Activated CD8-positive, alpha-beta memory T cell treated with anti-CD3 and anti-CD28 coated beads for 1 hour (primary cell): ENCODE data around the gene CLEC9A.
"Not testable (repeated sequence)": the region's sequence is repeated elsewhere in the genome, so short reads cannot be mapped to it uniquely, and the experiment has no call there.

Experiments used
- DNase-seq, 2 donors: peaks; one replicate each; pipeline ENCODE4 v3.0.0-alpha.2; 2020; ENCODE audit warnings: low read depth in 1 of 2; ENCODE audit errors: extremely low read depth in 1 of 2

The CLEC9A gene

GRCh38 chr12:10030446-10030845 lies at the start of gene CLEC9A:
TSS of gene CLEC9A (plus strand) at chr12:10030682. CDS start at chr12:10052688, 22,006 bp downstream.
- DNase-seq = no peak

- no peak for DNase-seq
Observed at GRCh38 chr12:9991876-9992275, 38.6 kb upstream of the CLEC9A start.

GRCh38 chr12:9992296-9992695 lies 38.2 kb upstream of the CLEC9A start:
- no peak for DNase-seq

GRCh38 chr12:9999016-9999415 lies 31.5 kb upstream of the CLEC9A start, which contains the start of gene CLEC1B:
TSS of gene CLEC1B (minus strand) at chr12:9999121. CDS start at chr12:9999100, 21 bp downstream.
- DNase-seq = no peak

GRCh38 chr12:10001171-10001776 lies 29.2 kb upstream of the CLEC9A start:
- DNase-seq = no peak

- no peak for DNase-seq
Observed at GRCh38 chr12:10012630-10013330, 17.7 kb upstream of the CLEC9A start.

- no peak for DNase-seq
Observed at GRCh38 chr12:10015450-10015849, 15.0 kb upstream of the CLEC9A start.

GRCh38 chr12:10016881-10017280 lies 13.6 kb upstream of the CLEC9A start:
- DNase-seq = no peak

GRCh38 chr12:10018386-10018785 lies 12.1 kb upstream of the CLEC9A start:
- no peak for DNase-seq

GRCh38 chr12:10021342-10021741 lies 9.1 kb upstream of the CLEC9A start:
- DNase-seq = no peak

- no peak for DNase-seq
Observed at GRCh38 chr12:10025236-10025635, 5.2 kb upstream of the CLEC9A start.

- not testable (repeated sequence) for DNase-seq
Observed at GRCh38 chr12:10026666-10027065, 3.8 kb upstream of the CLEC9A start.

- no peak for DNase-seq
Observed at GRCh38 chr12:10027311-10027710, 3.2 kb upstream of the CLEC9A start.

- no peak for DNase-seq
Observed at GRCh38 chr12:10027721-10028120, 2.8 kb upstream of the CLEC9A start.

GRCh38 chr12:10031321-10031720 lies 839 bp downstream of the CLEC9A start:
- DNase-seq = no peak

GRCh38 chr12:10031771-10032175 lies 1.3 kb downstream of the CLEC9A start:
- DNase-seq = no peak

GRCh38 chr12:10033783-10034545 lies 3.5 kb downstream of the CLEC9A start:
- DNase-seq = no peak

GRCh38 chr12:10042167-10042566 lies 11.7 kb downstream of the CLEC9A start:
- no peak for DNase-seq

GRCh38 chr12:10048526-10048925 lies 18.0 kb downstream of the CLEC9A start:
- no peak for DNase-seq

- no peak for DNase-seq
Observed at GRCh38 chr12:10052193-10052913, 21.9 kb downstream of the CLEC9A start.

GRCh38 chr12:10058387-10058786 lies 27.9 kb downstream of the CLEC9A start:
- DNase-seq = no peak
